Measurements from ENCODE around the gene RCL1. TPM values are rescaled to one million over a fixed set of nuclear protein-coding genes. Genes with fewer than 3 reads are reported as not detected.
"Not testable (repeated sequence)": the region's sequence is repeated elsewhere in the genome, so short reads cannot be mapped to it uniquely, and the experiment has no call there.

Gene RCL1
- total RNA-seq, 1 donor from 2014 or later: 24.6 TPM

- ATAC-seq; DNase-seq (ENCODE audit: low spot score); intact Hi-C loops (cut with DNase I): not testable (repeated sequence)
Measured at GRCh38 chr9:4774958-4775357, 17.8 kb upstream of the RCL1 start.

- no peak for DNase-seq (ENCODE audit: low spot score)
- intact Hi-C loops (cut with DNase I): no loop called here
- ATAC-seq: no peak
Measured at GRCh38 chr9:4780651-4781050, 12.1 kb upstream of the RCL1 start.

GRCh38 chr9:4781408-4781807 is 11.3 kb upstream of the RCL1 start:
- DNase-seq (ENCODE audit: low spot score) (no peak), ATAC-seq (no peak)
- intact Hi-C loops (cut with DNase I): no loop called here

GRCh38 chr9:4783191-4783590 is 9.6 kb upstream of the RCL1 start:
- ATAC-seq; DNase-seq (ENCODE audit: low spot score); intact Hi-C loops (cut with DNase I): not testable (repeated sequence)

- no peak for DNase-seq (ENCODE audit: low spot score)
- intact Hi-C loops (cut with DNase I): no loop called here
- ATAC-seq: no peak
Measured at GRCh38 chr9:4784403-4784802, 8.3 kb upstream of the RCL1 start.

- ATAC-seq: no peak
- DNase-seq (ENCODE audit: low spot score): no peak
- intact Hi-C loops (cut with DNase I): no loop called here
Measured at GRCh38 chr9:4786599-4786998, 6.1 kb upstream of the RCL1 start.

- intact Hi-C loops (cut with DNase I): no loop called here
- no peak for ATAC-seq
Measured at GRCh38 chr9:4787876-4788275, 4.9 kb upstream of the RCL1 start.

GRCh38 chr9:4788703-4789102 is 4.0 kb upstream of the RCL1 start:
- intact Hi-C loops (cut with DNase I): no loop called here
- ATAC-seq: no peak
- no peak for DNase-seq (ENCODE audit: low spot score)

More at GRCh38 chr9:4787876-4788275, 4.9 kb upstream of the RCL1 start:
- DNase-seq (ENCODE audit: low spot score): no peak

- intact Hi-C loops (cut with DNase I): no loop called here
- ATAC-seq: peak; percentile 55
- DNase-seq (ENCODE audit: low spot score): peak; percentile 58
Measured at GRCh38 chr9:4792054-4792571, 631 bp upstream of the RCL1 start.

GRCh38 chr9:4793459-4794395 is 983 bp downstream of the RCL1 start:
- ATAC-seq (no peak), DNase-seq (ENCODE audit: low spot score) (no peak)
- intact Hi-C loops (cut with DNase I): no loop called here

- no peak for ATAC-seq
- intact Hi-C loops (cut with DNase I): no loop called here
- DNase-seq (ENCODE audit: low spot score): no peak
Measured at GRCh38 chr9:4794691-4795090, 1.9 kb downstream of the RCL1 start.

- ATAC-seq; DNase-seq (ENCODE audit: low spot score); intact Hi-C loops (cut with DNase I): not testable (repeated sequence)
Measured at GRCh38 chr9:4795108-4795507, 2.4 kb downstream of the RCL1 start.

- DNase-seq (ENCODE audit: low spot score) (no peak), ATAC-seq (no peak)
- intact Hi-C loops (cut with DNase I): no loop called here
Measured at GRCh38 chr9:4796530-4796929, 3.8 kb downstream of the RCL1 start.

- DNase-seq (ENCODE audit: low spot score) (no peak), ATAC-seq (no peak)
- intact Hi-C loops (cut with DNase I): no loop called here
Measured at GRCh38 chr9:4796988-4797853, 4.5 kb downstream of the RCL1 start.

- DNase-seq (ENCODE audit: low spot score) (no peak), ATAC-seq (no peak)
- intact Hi-C loops (cut with DNase I): no loop called here
Measured at GRCh38 chr9:4797854-4798150, 5.1 kb downstream of the RCL1 start.

GRCh38 chr9:4798281-4799032 is 5.7 kb downstream of the RCL1 start:
- intact Hi-C loops (cut with DNase I): no loop called here
- DNase-seq (ENCODE audit: low spot score): no peak
- no peak for ATAC-seq

GRCh38 chr9:4799033-4799430 is 6.3 kb downstream of the RCL1 start:
- intact Hi-C loops (cut with DNase I): no loop called here
- no peak for DNase-seq (ENCODE audit: low spot score)
- ATAC-seq: no peak

GRCh38 chr9:4799775-4800174 is 7.0 kb downstream of the RCL1 start:
- no peak for ATAC-seq
- intact Hi-C loops (cut with DNase I): no loop called here
- DNase-seq (ENCODE audit: low spot score): no peak

- intact Hi-C loops (cut with DNase I): no loop called here
- no peak for ATAC-seq
Measured at GRCh38 chr9:4801156-4801555, 8.4 kb downstream of the RCL1 start.

More at GRCh38 chr9:4801156-4801555, 8.4 kb downstream of the RCL1 start:
- DNase-seq (ENCODE audit: low spot score): no peak

All from sciatic nerve (tissue), 2 donors.